Activated naive CD4-positive, alpha-beta T cell (primary cell): ENCODE results near the gene MARK4.
A peak's percentile ranks its signal among the peaks of the same experiment; 100 is the strongest.
"Not testable (repeated sequence)": the region's sequence is repeated elsewhere in the genome, so short reads cannot be mapped to it uniquely, and the experiment has no call there.

Experiments
- DNase-seq, 4 experiments: peaks; one replicate each; lab custom pipeline; 2025; lab: John Stamatoyannopoulos, UW

MARK4 gene

DNA sequence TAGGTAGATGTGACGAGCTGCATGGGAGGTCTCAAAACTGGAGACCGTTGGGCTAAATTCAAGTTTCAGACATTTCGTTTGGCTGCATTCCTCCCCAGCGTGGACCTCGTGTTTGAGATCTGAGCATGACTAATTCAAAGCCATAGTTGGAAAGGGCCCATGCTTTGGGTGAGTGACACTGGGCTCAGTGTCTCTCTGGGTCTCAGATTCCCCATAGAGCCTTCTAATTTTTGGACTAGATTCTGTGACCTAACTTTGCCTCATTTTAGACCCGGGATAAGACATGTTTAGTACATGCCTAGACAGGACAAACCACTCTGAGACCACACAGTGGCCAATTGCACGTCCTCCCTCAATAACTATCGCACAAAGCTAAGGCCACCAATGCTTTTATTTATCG, 55.0 kb downstream of the MARK4 start:
- no peak for DNase-seq

DNA sequence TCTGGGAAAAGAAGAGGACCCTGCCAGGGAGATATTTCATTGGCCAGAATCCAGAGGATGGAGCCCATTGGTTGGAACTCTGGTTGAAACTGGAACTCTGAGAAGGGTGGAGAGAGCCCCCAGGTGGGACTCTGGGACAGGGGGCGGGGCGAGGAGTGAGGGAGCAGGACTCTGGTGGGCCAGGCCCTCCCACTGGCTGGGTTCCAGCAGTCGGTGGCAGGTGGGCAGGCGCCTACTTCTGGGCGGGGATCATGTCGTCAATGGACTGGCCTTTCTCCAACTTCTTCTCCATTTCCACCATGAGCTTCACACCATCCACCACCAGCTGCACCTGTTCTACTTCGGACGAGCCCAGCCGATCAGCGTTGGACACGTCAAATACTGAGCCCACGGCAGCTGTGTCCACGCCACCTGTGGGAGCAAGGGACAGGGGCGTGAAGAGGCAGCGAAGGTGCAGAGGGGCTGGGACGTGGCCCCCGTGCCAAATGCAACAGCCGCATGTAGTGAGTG, 55.5 kb downstream of the MARK4 start:
- DNase-seq: no peak

DNA sequence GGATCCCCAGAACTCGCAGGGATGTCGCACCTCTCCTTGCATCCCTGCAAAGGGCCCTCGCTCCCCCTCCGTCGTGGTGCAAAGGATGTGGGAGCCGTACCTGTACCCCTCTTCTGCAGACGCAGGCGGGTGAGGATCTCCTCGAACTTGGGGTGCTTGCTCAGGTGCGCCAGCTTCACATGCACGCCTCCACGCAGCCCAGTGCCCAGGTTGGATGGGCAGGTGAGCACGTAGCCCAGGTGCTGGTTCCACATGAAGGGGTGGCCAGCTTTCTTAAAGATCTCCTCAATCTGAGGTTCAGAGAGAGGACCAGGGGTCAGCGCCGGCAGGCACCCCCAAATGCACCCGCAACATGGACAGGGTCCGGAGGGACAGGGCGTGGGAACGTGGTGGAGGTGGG, 56.3 kb downstream of the MARK4 start:
- DNase-seq: no peak

DNA sequence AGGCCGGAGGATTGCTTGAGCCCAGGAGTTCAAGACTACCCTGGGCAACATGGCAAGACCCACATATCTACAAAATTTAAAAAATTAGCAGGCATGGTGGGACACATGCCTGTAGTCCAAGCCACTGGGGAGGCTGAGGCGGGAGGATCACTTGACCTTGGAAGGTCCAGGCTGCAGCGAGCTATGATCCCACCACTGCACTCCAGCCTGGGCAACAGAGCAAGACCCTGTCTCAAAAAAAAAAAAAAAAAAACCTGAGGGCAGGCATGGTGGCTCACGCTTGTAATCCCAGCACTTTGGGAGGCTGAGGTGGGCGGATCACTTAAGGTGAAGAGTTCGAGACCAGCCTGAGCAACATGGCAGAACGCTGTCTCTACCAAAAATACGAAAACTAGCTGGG, 58.3 kb downstream of the MARK4 start:
- not testable (repeated sequence) for DNase-seq

DNA sequence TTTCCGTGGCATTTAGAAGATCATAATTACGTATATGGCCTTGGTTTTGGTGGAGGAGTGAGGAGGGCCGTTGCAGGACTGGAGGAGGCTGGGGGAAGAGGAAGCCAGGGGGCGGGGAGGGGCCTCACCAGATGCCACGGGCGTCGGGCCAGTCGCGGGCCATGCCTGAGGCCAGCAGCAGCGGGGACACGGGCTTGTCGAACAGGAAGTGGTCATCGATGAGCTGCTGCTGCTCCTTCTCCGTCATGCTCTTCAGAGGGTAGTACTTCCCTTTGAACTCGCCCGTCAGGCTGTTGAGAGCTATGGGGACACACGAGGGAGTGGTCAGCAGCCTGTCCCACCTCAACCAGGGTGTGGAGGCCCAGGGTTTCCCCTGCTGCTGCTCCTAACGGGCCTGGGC, 60.5 kb downstream of the MARK4 start:
- no peak for DNase-seq

DNA sequence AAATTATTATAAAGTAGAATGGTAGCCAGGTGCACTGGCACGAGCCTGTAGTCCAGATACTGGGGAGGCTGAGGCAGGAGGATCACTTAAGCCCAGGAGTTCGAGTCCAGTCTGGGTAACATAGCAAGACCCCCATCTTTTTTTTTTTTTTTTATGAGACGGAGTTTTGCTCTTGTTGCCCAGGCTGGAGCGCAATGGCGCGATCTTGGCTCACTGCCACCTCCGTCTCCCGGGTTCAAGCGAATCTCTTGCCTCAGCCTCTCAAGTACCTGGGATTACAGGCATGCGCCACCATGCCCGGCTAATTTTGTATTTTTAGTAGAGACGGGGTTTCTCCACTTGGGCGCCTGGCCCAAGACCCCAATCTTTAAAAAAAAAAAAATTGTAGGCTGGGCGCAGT, 61.2 kb downstream of the MARK4 start:
- DNase-seq: not testable (repeated sequence)

DNA sequence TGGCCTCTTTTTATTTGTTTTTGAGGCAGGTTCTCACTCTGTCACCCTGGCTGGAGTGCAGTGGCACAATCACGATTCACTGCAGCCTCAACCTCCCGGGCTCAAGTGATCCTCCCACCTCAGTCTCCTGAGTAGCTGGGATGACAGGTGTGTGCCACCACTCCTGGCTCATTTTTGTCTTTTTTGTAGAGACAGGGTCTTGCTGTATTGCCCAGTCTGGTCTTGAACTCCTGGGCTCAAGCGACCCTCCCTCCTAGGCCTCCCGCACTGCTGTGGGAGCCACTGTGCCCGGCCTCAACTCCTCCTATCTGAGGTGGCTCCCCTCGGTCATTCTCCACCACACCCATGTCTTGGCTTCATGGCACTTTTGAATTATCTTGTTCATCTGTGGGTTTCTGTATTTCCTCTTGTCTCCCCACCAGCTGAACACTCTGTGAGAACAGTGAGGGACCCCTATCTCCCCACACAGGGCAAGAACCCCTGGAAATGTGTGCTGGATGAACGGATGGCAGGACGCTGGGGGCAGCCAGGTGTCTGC, 63.7 kb downstream of the MARK4 start:
- no peak for DNase-seq

DNA sequence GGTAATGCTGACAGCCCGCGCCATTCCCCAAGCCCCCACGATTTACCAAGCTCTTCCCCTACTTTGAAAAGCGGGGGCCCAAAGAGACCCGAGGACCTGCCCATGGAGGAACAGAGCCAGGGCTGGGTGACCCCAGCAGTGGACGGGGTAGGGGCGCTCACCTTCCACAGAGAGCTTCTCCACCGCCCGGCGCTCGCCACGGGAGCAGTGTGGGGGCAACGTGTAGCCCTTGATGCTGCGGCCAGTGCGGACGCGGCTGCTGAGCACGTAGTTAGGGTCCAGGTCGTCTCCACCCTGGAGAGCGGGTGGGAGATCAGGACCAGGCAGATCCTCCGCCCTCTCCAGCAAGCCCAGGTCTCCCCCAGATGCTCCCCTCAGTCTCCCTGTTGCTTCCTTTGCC, 64.2 kb downstream of the MARK4 start:
- DNase-seq: no peak

DNA sequence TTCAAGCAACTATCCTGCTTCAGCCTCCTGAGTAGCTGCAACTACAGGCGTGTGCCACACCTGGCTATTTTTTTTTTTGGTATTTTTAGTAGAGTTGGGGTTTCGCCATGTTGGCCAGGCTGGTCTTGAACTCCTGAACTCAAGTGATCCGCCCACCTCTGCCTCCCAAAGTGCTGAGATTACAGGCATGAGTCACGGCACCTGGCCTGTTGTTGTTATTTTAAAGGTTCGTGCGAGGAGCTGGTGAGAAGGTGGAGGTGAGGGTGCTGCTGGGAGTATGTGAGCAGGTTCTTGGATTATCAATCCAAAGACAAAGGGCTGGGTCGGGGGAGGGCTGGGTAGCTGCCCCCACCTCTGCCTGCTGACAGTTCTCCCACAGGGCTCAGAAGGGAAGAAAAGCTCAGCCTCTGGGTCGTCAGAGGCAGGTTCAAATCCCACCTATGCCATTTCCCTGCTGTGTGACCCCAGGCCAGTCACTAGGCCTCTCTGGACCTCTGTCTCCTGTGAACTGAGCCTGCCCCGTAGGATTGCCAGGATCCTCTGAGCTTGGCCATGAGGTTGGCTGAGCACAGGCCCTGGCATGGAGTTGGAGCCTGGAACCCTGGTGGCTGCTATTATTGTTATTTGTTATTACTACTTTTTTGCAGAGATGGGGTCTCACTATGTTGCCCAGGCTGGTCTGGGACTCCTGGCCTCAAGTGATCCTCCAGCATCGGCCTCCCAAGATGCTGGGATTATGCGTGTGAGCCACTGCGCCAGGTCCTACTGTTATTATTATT, 70.1 kb downstream of the MARK4 start:
- no peak for DNase-seq

DNA sequence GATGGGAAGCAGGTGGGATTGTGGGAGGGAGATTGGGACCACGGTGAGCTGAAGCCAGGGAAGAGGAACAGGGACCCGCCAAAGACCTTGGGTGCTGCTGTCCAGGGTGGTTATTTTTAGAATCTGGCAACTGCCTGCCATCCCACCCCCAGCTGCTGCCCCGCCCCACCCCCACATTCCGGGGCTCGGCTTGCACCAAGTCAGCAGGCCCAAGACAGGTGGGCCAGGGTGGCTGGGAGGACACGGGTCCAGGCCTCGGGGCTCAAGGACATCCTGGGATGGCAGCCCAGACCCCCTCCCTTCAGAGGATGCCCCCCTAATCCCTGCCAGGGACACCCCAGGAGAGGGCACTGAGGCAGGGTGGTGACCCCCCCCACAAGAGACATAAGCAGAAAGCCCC, 70.8 kb downstream of the MARK4 start:
- DNase-seq: no peak

DNA sequence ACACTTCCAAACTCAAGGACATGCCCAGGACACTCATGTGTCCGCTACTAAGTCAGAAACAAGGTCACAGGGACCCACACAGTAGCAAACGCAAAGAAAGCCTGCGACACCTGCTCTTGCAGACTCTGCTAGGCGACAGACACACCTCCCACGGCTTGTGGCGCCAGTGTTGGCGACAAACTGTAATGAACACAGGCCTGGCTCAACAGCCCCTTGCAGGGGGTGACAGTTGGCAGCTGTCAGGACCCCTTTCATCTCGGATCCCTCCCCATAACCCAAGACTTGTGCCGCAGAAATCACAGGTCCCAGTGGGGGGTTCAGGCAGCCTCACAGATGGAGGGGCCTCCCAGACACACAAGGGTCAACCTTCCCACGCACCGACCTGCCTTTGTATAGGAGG, 71.2 kb downstream of the MARK4 start:
- DNase-seq: no peak

DNA sequence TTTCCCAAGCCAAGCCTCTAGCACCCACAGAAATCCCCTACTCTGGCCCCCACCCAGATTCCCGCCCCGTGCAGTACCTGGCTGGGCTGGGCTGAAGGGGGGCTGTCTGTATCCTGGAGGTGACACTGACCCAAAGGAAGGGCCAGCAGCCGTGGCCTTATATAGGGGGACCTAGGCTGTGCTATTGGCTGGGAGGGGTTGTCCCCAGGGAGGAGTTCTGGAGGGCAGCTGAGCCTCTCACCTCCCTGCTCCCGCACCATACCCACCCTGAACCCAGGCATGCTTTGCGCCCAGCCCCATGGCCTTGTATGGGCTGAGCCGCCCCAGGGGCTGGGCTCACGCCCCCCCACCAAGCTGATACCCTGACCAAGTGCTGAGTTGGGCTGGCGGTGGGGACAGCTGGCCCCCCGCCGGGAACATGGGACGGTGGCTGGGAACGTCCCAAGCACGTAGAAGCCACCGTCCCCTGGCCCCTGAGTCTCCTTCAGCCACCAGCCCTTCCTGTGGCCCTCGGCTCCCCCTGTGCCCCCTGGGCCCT, 71.7 kb downstream of the MARK4 start, which contains the start of gene CKM:
Gene CKM (minus strand): TSS at position 132 of the 538 bp plus-strand sequence. CDS start 3,162 bp downstream, outside the sequence.
- DNase-seq: no peak

DNA sequence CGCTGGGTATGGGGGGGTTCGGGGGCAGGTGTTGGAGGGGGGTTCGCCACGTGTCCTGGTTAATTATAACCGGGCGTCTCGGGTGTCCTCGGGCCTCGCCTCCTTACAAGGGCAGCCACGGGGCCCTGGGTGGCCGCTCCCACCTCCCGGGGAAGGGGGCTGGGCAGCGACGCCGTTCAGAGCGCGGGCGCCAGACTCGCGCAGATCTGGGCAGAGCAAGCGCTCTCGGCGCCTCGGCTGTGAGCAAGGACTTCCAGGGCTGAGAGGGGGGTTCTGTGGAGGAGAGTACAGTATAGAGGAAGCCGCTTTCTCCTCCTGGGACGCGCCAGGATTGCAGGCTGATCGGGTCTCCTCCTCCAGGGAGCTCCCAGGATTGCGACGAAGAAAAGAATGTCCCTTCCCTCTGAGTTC, 72.6 kb downstream of the MARK4 start:
- DNase-seq: no peak

DNA sequence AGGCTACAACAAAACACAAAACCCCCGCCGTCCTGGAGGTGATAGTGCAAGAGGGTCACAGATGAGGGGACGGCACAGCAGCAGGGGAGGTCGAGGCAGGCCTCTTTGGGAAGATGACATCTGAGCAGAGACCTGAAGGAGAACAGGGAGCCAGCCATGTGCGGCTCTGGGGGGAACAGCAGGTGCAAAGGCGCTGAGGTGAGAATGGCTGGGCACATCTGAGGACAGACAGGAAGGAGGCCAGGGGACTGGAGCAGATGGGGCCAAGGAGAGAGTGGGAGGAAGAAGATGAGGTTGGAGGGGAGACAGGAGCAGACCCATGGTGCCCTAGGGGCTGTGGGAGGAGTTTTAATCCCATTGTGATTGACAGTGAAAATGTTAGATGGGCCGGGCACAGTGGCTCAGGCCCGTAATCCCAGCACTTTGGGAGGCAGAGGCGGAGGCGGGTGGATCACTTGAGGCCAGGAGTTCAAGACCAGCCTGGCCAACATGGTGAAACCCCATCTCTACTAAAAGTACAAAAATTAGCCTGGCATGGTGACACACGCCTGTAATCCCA, 73.4 kb downstream of the MARK4 start:
- DNase-seq: no peak

DNA sequence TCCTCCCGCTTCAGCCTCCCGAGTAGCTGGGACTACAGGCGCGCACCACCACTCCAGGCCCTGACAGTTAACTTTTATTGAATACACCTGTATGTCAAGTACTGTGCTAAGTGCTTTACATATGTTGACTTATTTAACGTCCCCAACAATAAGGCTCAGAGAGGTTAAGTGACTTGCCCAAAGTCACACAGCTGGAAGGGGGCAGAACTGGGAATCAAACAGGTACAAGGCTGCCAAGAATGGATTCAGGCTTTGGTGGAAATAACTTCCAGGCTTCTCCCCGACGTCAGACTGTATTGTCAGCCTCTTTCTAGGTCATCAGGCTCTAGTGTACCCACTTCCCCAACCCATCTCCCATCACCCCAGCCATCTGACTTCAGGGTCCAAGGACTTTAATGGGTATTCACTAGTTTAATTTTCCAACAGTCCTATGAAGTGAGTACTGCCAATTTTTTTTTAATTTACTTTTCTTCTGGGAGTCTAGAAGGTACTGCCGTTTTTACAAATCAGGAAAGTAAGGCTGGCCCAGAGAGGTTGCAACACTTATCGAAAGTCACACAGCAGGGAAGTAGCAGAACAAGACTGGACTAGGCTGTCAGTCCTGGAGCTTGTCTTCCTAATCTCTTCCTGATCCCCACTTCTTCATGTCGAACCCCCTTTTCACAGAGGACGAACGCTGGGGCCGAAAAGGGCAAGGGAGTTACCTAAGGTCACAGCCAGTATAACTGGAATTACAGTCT, 76.5 kb downstream of the MARK4 start:
- no peak for DNase-seq

DNA sequence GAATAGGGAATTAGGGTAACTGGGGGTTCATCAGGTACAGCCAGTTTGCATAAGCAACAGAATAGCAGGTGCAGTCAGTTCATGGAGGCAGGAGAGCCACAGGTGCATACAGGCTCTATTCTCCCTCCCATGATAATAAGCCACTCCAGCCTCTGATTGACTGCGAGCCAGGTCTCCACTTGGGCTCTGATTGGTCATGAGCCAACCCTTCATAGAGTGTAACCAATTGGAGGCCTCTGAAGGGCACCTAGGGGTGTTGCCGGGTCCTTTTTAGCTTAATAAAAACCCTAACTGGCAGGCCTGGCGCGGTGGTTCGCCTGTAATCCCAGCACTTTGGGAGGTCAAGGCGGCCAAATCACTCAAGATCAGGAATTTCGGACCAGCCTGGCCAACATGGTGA, 80.3 kb downstream of the MARK4 start:
- DNase-seq: no peak

DNA sequence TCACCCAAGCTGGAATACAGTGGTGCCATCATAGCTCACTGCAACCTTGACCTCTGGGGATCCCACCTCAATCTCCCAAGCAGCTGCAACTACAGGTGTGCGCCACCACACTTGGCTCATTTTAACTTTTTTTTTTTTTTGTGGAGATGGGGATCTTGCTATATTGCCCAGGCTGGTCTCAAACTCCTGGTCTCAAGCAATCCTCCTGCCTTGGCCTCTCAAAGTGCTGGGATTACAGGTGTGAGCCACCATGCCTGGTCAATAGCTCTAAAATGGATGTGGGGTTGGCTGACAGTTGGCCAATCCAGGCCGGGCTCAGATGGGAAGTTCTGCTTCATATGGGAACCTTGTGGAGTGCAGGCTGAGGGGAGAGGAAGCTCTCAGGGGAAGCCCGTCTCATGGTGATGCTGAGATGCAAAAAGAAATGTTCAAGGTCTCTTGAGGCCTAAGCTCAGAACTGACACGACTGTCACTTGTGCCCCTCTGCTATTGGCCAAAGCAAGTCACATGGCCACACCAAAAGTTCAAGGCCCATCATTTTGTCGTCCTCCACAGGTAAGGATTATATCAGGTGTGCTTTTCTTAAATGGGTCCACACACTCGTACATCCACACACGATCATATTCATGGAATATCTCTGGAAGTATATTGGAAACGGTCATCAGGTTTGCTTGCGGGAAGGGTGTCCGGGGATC, 82.7 kb downstream of the MARK4 start:
- no peak for DNase-seq

DNA sequence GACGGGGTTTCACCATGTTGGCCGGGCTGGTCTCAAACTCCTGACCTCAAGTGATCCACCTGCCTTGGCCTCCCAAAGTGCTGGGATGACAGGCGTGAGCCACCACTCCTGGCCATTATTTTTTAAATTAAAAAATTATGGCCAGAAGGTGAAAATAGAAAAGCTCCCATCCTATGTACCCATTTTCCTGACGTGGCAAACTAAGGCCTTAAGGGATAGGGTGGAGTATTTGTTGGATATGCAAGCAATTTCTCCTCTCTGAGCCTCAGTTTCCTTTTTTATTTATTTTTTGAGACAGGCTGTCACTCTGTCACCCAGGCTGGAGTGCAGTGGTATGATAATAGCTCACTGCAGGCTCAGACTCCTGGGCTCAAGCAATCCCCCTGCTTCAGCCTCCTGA, 83.8 kb downstream of the MARK4 start:
- DNase-seq: not testable (repeated sequence)

DNA sequence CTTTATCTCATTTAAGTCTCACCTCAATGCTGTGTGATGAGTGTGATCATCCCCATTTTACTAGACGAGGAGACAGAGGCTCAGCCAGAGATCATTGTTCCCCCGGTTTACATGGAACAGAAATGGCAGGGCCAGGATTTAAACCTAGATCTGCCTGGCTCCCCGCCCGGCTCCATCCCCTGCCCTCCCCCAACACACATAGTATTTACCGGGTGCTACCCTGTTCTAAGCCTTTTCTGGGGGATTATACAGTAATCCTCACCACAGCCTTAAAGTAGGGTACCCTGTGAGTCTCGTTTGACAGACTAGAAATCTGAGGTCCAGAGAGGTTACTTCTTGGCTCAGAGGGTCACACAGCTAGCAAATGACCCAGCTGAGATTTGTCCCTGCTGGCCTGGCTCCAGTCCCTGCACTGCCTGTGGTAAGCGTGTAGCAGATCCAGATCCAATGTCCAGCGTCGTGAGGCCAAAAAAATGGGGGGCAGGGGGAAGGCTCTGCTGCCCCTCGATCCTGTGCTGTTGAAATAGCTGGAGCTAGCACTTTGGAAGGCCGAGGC, 85.7 kb downstream of the MARK4 start:
- DNase-seq: no peak

DNA sequence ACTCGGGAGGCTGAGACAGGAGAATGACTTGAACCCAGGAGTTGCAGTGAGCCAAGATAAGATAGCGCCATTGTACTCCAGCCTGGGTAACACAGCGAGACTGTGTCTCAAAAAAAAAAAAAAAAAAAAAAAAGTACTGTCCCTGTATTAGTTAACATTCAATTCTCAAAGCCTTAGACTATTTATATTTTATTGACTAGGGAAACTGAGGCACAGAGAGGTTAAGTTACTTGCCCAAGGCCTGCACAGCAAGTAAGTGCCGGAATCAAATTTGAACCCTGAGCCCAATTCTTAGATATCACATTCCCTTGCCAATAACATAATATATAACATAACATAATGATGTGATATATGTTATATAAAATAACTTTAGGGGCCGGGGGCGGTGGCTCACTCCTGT, 88.6 kb downstream of the MARK4 start:
- no peak for DNase-seq

DNA sequence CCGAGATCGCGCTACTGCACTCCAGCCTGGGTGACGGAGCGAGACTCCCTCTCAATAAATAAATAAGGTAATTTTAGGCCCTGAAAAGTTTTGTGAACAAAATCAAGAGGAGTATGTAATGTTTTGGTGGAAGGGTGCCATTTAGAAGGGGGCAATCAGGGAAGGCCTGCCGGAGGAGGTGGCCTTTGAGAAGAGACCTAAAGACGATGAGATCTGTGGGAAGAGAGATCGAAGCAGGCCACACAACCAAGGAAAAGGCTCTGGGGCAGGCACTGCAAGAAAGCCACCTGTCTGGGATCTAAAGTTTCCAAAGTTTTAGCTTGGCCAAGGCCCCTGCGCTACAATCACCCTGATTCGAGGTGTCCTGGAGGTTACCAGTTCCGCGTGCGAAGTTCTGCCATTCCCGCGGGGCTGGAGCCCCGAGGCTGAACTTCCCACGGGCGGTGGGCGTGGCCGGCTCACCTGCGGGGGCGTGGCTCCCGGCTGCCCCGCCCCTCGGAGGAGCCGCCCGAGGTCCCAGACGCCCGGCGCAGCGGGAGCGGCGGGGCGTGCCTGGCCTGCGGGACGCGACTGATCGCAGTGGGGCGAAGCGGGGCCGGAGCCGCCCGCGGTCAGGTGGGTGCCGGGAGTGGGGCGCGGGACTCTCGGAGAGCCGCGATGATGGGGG, 89.3 kb downstream of the MARK4 start, which contains the start of gene KLC3:
Gene KLC3 (plus strand): TSS at position 519 of the 667 bp plus-strand sequence. CDS start 4,792 bp downstream, outside the sequence.
- DNase-seq: peak in 1 of 4 experiments; percentile 17
